Nephron (organoid): Measurements from ENCODE around the gene RPS21.

Source experiments
- H3K27ac Mint-ChIP-seq, 3 experiments: 2 replicates each; pipeline ENCODE4 v1.8.0; 2020; ENCODE audit warnings: mixed read lengths in 3 of 3, mild to moderate bottlenecking in 2 of 3, moderate library complexity in 1 of 3
- H3K27me3 Mint-ChIP-seq: 2 replicates; pipeline ENCODE4 v1.8.0; 2021; ENCODE audit warnings: low read depth, mild to moderate bottlenecking, moderate library complexity, mixed read lengths
- H3K36me3 Mint-ChIP-seq: 2 replicates; pipeline ENCODE4 v1.8.0; 2020; ENCODE audit warnings: low read depth, mixed read lengths
- H3K4me1 Mint-ChIP-seq: 2 replicates; pipeline ENCODE4 v1.8.0; 2020; ENCODE audit warnings: mixed read lengths
- H3K4me3 Mint-ChIP-seq, 3 experiments: 2 replicates each; pipeline ENCODE4 v1.8.0; 2020; ENCODE audit warnings: mild to moderate bottlenecking in 3 of 3, mixed read lengths in 3 of 3, moderate library complexity in 2 of 3
- H3K9me3 Mint-ChIP-seq: 2 replicates; pipeline ENCODE4 v1.8.0; 2020; ENCODE audit warnings: mixed read lengths
- CTCF ChIP-seq, 3 experiments: fragments of 200-600 bp; sonication (generic); IDR thresholded peaks; one replicate each; pipeline ENCODE4 v1.5.0; 2021; ENCODE audit warnings: antibody characterized with exemption in 3 of 3; ENCODE audit not compliant: unreplicated experiment in 3 of 3

The RPS21 gene

DNA sequence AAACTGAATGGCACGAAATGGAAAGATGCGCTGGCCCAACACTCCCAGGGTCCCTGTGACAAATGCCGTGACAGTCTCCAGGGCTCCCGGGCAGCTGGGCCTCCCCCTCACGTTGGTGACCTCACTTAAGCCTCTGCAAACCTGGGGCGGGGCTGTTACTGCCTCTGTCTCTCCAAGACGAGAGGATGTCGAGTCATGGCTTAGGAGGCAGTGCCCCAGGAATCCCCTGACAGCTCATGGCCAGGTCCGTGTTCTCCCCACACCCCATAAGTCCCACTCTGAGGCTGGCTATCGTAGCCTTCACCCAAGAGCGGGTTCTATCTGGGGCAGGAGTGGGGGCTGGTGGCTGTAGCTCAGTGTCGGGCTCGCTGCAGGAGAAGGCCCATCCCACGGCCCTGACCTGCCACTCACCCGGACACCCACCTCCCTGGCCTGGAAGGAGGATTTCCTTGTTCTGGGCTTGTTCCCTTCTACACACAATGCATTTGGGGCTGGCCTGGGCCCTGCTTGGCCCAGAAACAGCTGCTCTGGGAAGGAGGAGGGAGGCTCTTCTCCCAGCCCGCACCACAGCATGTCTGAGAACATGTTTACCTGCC lies 5.6 kb upstream of the RPS21 start:
- no peak for TF ChIP-seq CTCF (IDR thresholded peaks at IDR 0.05; ENCODE audit: unreplicated experiment in 3 of 3)
- peaks cover 31% of the 10 kb centered on the region for H3K4me1 Mint-ChIP-seq

GRCh38 chr20:62381842-62382241 lies 5.1 kb upstream of the RPS21 start:
- TF ChIP-seq CTCF (IDR thresholded peaks at IDR 0.05; ENCODE audit: unreplicated experiment in 3 of 3) = no peak
- peaks cover 28% of the 10 kb centered on the region for H3K4me1 Mint-ChIP-seq
- peak overlapping the region in 2 of 3 experiments; percentile 13 to 48 for H3K27ac Mint-ChIP-seq
- H3K36me3 Mint-ChIP-seq = peaks cover 17% of the 10 kb centered on the region
- H3K27me3 Mint-ChIP-seq = no peaks in the 10 kb centered on the region
- peaks cover 4% of the 10 kb centered on the region for H3K9me3 Mint-ChIP-seq
- peak overlapping the region; percentile 1 to 59 (median 28) for H3K4me3 Mint-ChIP-seq

More for the DNA sequence above, 5.6 kb upstream of the RPS21 start:
- Mint-ChIP-seq H3K9me3 (peaks cover 4% of the 10 kb centered on the region), H3K4me3 (no peak overlapping the region), H3K36me3 (peaks cover 17% of the 10 kb centered on the region), H3K27me3 (no peaks in the 10 kb centered on the region), H3K27ac (peak overlapping the region; percentile 56 to 78 (median 66))

- peaks cover 24% of the 10 kb centered on the region for H3K4me1 Mint-ChIP-seq
- peaks cover 16% of the 10 kb centered on the region for H3K36me3 Mint-ChIP-seq
- H3K9me3 Mint-ChIP-seq = peaks cover 4% of the 10 kb centered on the region
- peak overlapping the region; percentile 57 to 75 (median 63) for H3K27ac Mint-ChIP-seq
- H3K27me3 Mint-ChIP-seq = no peaks in the 10 kb centered on the region
- peak overlapping the region; percentile 72 to 77 (median 75) for H3K4me3 Mint-ChIP-seq
- TF ChIP-seq CTCF (IDR thresholded peaks at IDR 0.05; ENCODE audit: unreplicated experiment in 3 of 3) = peak; percentile 95 to 97 (median 97)
Observed at GRCh38 chr20:62382306-62383198, 4.4 kb upstream of the RPS21 start.

DNA sequence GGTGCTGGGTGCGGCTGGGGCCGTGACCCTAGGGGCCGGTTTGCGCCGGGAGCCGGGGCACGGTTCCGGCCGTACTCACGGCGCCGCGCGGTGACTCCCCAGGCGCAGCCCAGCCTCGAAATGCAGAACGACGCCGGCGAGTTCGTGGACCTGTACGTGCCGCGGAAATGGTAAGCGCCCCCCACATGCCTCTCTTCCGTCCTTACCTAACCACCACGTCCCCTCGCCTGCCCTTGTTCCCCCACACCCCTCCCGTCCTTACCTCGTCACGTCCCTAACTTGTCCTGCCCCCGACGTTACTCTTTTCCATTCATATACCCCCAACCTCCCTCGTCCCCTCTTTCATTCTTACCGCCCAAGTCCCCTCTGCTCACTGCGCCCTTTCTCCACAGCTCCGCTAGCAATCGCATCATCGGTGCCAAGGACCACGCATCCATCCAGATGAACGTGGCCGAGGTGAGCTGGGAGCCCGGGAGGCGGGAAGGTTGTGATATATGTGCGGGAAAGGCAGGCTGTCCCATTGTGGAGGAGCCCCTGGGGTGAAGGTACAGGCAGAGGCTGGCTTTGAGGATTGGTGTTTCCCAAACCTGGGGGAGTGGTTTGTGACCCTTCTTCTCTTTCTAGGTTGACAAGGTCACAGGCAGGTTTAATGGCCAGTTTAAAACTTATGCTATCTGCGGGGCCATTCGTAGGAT lies 463 bp downstream of the RPS21 start:
- peaks cover 36% of the 10 kb centered on the region for H3K4me1 Mint-ChIP-seq
- H3K27ac Mint-ChIP-seq = peak overlapping the region in 2 of 3 experiments; percentile 44 to 80
- H3K36me3 Mint-ChIP-seq = peaks cover 34% of the 10 kb centered on the region
- H3K27me3 Mint-ChIP-seq = no peaks in the 10 kb centered on the region
- H3K4me3 Mint-ChIP-seq = peak overlapping the region; percentile 91 to 95 (median 93)
- TF ChIP-seq CTCF (IDR thresholded peaks at IDR 0.05; ENCODE audit: unreplicated experiment in 3 of 3) = no peak
- no peaks in the 10 kb centered on the region for H3K9me3 Mint-ChIP-seq

GRCh38 chr20:62387933-62388635 lies 1.2 kb downstream of the RPS21 start:
- Mint-ChIP-seq H3K9me3 (no peaks in the 10 kb centered on the region), H3K27ac (peak overlapping the region in 2 of 3 experiments; percentile 44 to 80), H3K4me1 (peaks cover 32% of the 10 kb centered on the region), H3K36me3 (peaks cover 28% of the 10 kb centered on the region), H3K4me3 (peak overlapping the region; percentile 91 to 95 (median 93)), H3K27me3 (no peaks in the 10 kb centered on the region)
- no peak for TF ChIP-seq CTCF (IDR thresholded peaks at IDR 0.05; ENCODE audit: unreplicated experiment in 3 of 3)
